ENCODE measurements around the gene GALNT13. TPM values are rescaled to one million over a fixed set of nuclear protein-coding genes. Genes with fewer than 3 reads are reported as not detected.
"Not testable (repeated sequence)": the region's sequence is repeated elsewhere in the genome, so short reads cannot be mapped to it uniquely, and the experiment has no call there.

GALNT13 gene
- total and polyA plus RNA-seq, 3 donors from 2014 or later = 0.55 to 2.2 (median 0.92) TPM

GRCh38 chr2:154466226-154466625 lies 594.5 kb downstream of the GALNT13 start:
- intact Hi-C loops (cut with DNase I; ENCODE audit: low total_unique reads) = no loop called here
- 88 to 94% methylated on average over 4 of the region's 4 CpGs for WGBS, 2 donors

GRCh38 chr2:154470376-154470775 lies 598.7 kb downstream of the GALNT13 start:
- H3K27ac ChIP-seq = no peak overlapping the region
- H3K27me3 ChIP-seq = no peaks in the 10 kb centered on the region
- DNase-seq = no peak
- intact Hi-C loops (cut with DNase I; ENCODE audit: low total_unique reads) = no loop called here
- no peaks in the 10 kb centered on the region for H3K36me3 ChIP-seq (ENCODE audit: low read depth, missing control alignments)
- no peaks in the 10 kb centered on the region for H3K4me1 ChIP-seq
- H3K4me3 ChIP-seq = no peak overlapping the region
- H3K9me3 ChIP-seq = no peaks in the 10 kb centered on the region
- TF ChIP-seq POLR2A (IDR thresholded peaks at IDR 0.05) = no peak
- TF ChIP-seq CTCF (IDR thresholded peaks at IDR 0.05) = no peak
- 92 to 94% methylated on average over 2 of the region's 2 CpGs for WGBS, 2 donors

More at GRCh38 chr2:154466226-154466625, 594.5 kb downstream of the GALNT13 start:
- Histone ChIP-seq H3K9me3 (no peaks in the 10 kb centered on the region), H3K27ac (no peak overlapping the region), H3K4me1 (no peaks in the 10 kb centered on the region), H3K4me3 (no peak overlapping the region), H3K36me3 (ENCODE audit: low read depth, missing control alignments) (no peaks in the 10 kb centered on the region), H3K27me3 (no peaks in the 10 kb centered on the region)
- no peak for DNase-seq
- no peak for TF ChIP-seq POLR2A (IDR thresholded peaks at IDR 0.05)
- no peak for TF ChIP-seq CTCF (IDR thresholded peaks at IDR 0.05)

GRCh38 chr2:154471492-154471891 lies 599.8 kb downstream of the GALNT13 start:
- intact Hi-C loops (cut with DNase I; ENCODE audit: low total_unique reads); H3K4me1 ChIP-seq; H3K9me3 ChIP-seq; DNase-seq; H3K27me3 ChIP-seq; H3K4me3 ChIP-seq; H3K36me3 ChIP-seq (ENCODE audit: low read depth, missing control alignments); H3K27ac ChIP-seq: not testable (repeated sequence)
- WGBS, 2 donors = 93 to 94% methylated on average over 4 of the region's 4 CpGs

GRCh38 chr2:154477319-154477718 lies 605.6 kb downstream of the GALNT13 start:
- Histone ChIP-seq H3K27ac (no peak overlapping the region), H3K9me3 (no peaks in the 10 kb centered on the region), H3K4me3 (no peak overlapping the region), H3K27me3 (no peaks in the 10 kb centered on the region), H3K36me3 (ENCODE audit: low read depth, missing control alignments) (no peaks in the 10 kb centered on the region), H3K4me1 (no peaks in the 10 kb centered on the region)
- no peak for DNase-seq
- intact Hi-C loops (cut with DNase I; ENCODE audit: low total_unique reads) = no loop called here
- TF ChIP-seq POLR2A (IDR thresholded peaks at IDR 0.05) = no peak
- no peak for TF ChIP-seq CTCF (IDR thresholded peaks at IDR 0.05)
- 84 to 88% methylated on average over 5 of the region's 5 CpGs for WGBS, 2 donors

- no peaks in the 10 kb centered on the region for H3K36me3 ChIP-seq (ENCODE audit: low read depth, missing control alignments)
- H3K4me1 ChIP-seq = no peaks in the 10 kb centered on the region
- H3K27ac ChIP-seq = no peak overlapping the region
- TF ChIP-seq POLR2A (IDR thresholded peaks at IDR 0.05) (no peak), CTCF (IDR thresholded peaks at IDR 0.05) (no peak)
- H3K9me3 ChIP-seq = no peaks in the 10 kb centered on the region
- no peak for DNase-seq
- intact Hi-C loops (cut with DNase I; ENCODE audit: low total_unique reads) = no loop called here
- 44 to 50% methylated on average over 1 of the region's 1 CpG for WGBS, 2 donors
- no peak overlapping the region for H3K4me3 ChIP-seq
- H3K27me3 ChIP-seq = no peaks in the 10 kb centered on the region
These were observed 608.8 kb downstream of the GALNT13 start for GRCh38 chr2:154480521-154480920.

All from testis (tissue), 3 donors.